Panc1 (cell line): Measurements from ENCODE around the gene NOX5. TPM values are rescaled to one million over a fixed set of nuclear protein-coding genes. Genes with fewer than 3 reads are reported as not detected.

Experiments used
- ATAC-seq: fragments of 200-7000 bp; cut with Tn5 transposase; 2 replicates; pipeline ENCODE4 v1.9.1; 2020; ENCODE audit warnings: mild to moderate bottlenecking, moderate library complexity
- BruUV-seq: library from RNA; stranded (reverse); fragments of 400-500 nt; replicated peaks from 2 replicates; lab custom pipeline; 2021; lab: Mats Ljungman, UMichigan
- CTCF ChIA-PET: fragments of 300-600 bp; sonication (Branson Sonifier 250); formaldehyde crosslinking; loops from one replicate; lab custom pipeline; 2022; ENCODE audit warnings: antibody characterized with exemption; lab: Charles Lee
- POLR2A ChIA-PET: fragments of 300-600 bp; sonication (Branson Sonifier 250); formaldehyde crosslinking; loops from one replicate; lab custom pipeline; 2022; ENCODE audit warnings: antibody characterized with exemption; lab: Charles Lee
- DNase-seq: peaks from one replicate; pipeline ENCODE4 v3.0.0-alpha.2; 2010; ENCODE audit warnings: low read depth, low spot score
- H3K27ac ChIP-seq: 2 replicates; pipeline ENCODE4 v1.5.1; 2011; ENCODE audit warnings: mild to moderate bottlenecking, low read length, inconsistent platforms
- H3K27me3 ChIP-seq: fragments of 200-500 bp; sonication (Bioruptor generic); 2 replicates; pipeline ENCODE4 v1.6.0; 2014; ENCODE audit warnings: low read length, inconsistent platforms; ENCODE audit not compliant: control insufficient read depth, insufficient read depth
- H3K36me3 ChIP-seq: fragments of 200-500 bp; sonication (Bioruptor generic); 2 replicates; pipeline ENCODE4 v1.5.1; 2014; ENCODE audit warnings: inconsistent platforms, mild to moderate bottlenecking, low read length, moderate library complexity; ENCODE audit not compliant: control insufficient read depth, insufficient read depth
- H3K4me1 ChIP-seq: 2 replicates; pipeline ENCODE4 v1.5.1; 2011; ENCODE audit warnings: inconsistent platforms, mild to moderate bottlenecking, low read length, moderate library complexity; ENCODE audit not compliant: control insufficient read depth, insufficient read depth
- H3K4me3 ChIP-seq, 2 experiments: 2 replicates each; pipeline ENCODE4 v1.5.1; 2011 to 2012; ENCODE audit warnings: low read depth in 2 of 2, low read length in 2 of 2, mild to moderate bottlenecking in 2 of 2, inconsistent platforms in 1 of 2, moderate library complexity in 1 of 2
- H3K9me3 ChIP-seq: fragments of 200-500 bp; sonication (Bioruptor generic); 2 replicates; pipeline ENCODE4 v1.5.1; 2014; ENCODE audit warnings: low read depth, mild to moderate bottlenecking, inconsistent platforms, low read length, moderate library complexity; ENCODE audit not compliant: control insufficient read depth, insufficient read depth
- POLR2AphosphoS5 ChIP-seq: IDR thresholded peaks from 2 replicates; pipeline ENCODE4 v1.6.1; 2012; ENCODE audit warnings: mild to moderate bottlenecking, low read depth, low read length, moderate library complexity
- SIN3A ChIP-seq: IDR thresholded peaks from 2 replicates; pipeline ENCODE4 v1.6.1; 2012; ENCODE audit warnings: low read depth, mild to moderate bottlenecking, low read length, moderate library complexity, borderline replicate concordance; ENCODE audit not compliant: insufficient read depth
- TCF7L2 ChIP-seq: IDR thresholded peaks from 2 replicates; pipeline ENCODE4 v1.6.1; 2011; ENCODE audit warnings: mild to moderate bottlenecking, low read depth, low read length, inconsistent platforms
- in situ Hi-C: cut with HindIII; loops from 2 replicates; pipeline ENCODE4 v1.10.0; 2016; ENCODE audit warnings: low sequenced_read_pairs, low pct_unique_long_range_greater_than_20kb
- intact Hi-C: fragments of 100-400 bp; cut with micrococcal nuclease; formaldehyde crosslinking; loops from one replicate; pipeline ENCODE4 v1.10.0; 2022; ENCODE audit not compliant: unreplicated experiment
- total RNA-seq: library from RNA; stranded (reverse); gene quantifications from one replicate; pipeline ENCODE4 v1.2.1, GENCODE V29; 2021; ENCODE audit not compliant: unreplicated experiment
- TF ChIP-seq, protein P1 (sequence below), 2 experiments: IDR thresholded peaks; 2 replicates each; pipeline ENCODE4 v1.6.1; 2011 to 2012; ENCODE audit warnings: low read depth in 2 of 2, control low read depth in 1 of 2, low read length in 1 of 2, mild to moderate bottlenecking in 1 of 2, moderate library complexity in 1 of 2; ENCODE audit not compliant: insufficient read depth in 1 of 2
- TF ChIP-seq, protein P2 (sequence below): fragments of 450-650 bp; IDR thresholded peaks from 2 replicates; pipeline ENCODE4 v1.5.1; 2017; ENCODE audit warnings: mild to moderate bottlenecking

The NOX5 gene
- total RNA-seq, 1 experiment from 2014 or later: 0.26 TPM

DNA sequence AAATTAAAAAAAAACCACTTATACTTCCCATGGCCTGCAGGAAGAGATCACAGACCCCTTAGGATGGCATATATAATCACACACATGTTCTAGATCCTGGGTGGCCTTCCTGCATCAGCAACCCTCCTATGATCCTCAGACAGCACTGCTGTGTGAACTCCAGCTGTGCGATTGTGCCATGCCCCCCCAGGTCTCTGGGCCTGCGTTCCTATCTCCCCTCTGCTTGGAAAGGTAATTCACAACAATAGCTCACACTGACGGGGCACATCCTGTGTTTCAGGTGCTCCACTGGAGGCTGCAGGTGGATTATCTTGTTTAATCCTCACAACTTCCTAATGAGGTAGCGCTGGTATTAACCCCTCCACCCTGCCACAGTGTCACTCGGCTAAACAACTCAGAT is 74.8 kb downstream of the NOX5 start:
- TF ChIP-seq, protein P1, sequence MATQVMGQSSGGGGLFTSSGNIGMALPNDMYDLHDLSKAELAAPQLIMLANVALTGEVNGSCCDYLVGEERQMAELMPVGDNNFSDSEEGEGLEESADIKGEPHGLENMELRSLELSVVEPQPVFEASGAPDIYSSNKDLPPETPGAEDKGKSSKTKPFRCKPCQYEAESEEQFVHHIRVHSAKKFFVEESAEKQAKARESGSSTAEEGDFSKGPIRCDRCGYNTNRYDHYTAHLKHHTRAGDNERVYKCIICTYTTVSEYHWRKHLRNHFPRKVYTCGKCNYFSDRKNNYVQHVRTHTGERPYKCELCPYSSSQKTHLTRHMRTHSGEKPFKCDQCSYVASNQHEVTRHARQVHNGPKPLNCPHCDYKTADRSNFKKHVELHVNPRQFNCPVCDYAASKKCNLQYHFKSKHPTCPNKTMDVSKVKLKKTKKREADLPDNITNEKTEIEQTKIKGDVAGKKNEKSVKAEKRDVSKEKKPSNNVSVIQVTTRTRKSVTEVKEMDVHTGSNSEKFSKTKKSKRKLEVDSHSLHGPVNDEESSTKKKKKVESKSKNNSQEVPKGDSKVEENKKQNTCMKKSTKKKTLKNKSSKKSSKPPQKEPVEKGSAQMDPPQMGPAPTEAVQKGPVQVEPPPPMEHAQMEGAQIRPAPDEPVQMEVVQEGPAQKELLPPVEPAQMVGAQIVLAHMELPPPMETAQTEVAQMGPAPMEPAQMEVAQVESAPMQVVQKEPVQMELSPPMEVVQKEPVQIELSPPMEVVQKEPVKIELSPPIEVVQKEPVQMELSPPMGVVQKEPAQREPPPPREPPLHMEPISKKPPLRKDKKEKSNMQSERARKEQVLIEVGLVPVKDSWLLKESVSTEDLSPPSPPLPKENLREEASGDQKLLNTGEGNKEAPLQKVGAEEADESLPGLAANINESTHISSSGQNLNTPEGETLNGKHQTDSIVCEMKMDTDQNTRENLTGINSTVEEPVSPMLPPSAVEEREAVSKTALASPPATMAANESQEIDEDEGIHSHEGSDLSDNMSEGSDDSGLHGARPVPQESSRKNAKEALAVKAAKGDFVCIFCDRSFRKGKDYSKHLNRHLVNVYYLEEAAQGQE (IDR thresholded peaks at IDR 0.05; ENCODE audit: insufficient read depth in 1 of 2, low read depth in 2 of 2, low read length in 1 of 2): no peak
- TF ChIP-seq SIN3A (no peak), POLR2AphosphoS5 (no peak), TCF7L2 (no peak)
- TF ChIP-seq, protein P2, sequence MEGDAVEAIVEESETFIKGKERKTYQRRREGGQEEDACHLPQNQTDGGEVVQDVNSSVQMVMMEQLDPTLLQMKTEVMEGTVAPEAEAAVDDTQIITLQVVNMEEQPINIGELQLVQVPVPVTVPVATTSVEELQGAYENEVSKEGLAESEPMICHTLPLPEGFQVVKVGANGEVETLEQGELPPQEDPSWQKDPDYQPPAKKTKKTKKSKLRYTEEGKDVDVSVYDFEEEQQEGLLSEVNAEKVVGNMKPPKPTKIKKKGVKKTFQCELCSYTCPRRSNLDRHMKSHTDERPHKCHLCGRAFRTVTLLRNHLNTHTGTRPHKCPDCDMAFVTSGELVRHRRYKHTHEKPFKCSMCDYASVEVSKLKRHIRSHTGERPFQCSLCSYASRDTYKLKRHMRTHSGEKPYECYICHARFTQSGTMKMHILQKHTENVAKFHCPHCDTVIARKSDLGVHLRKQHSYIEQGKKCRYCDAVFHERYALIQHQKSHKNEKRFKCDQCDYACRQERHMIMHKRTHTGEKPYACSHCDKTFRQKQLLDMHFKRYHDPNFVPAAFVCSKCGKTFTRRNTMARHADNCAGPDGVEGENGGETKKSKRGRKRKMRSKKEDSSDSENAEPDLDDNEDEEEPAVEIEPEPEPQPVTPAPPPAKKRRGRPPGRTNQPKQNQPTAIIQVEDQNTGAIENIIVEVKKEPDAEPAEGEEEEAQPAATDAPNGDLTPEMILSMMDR: no peak
- DNase-seq: no peak
- intact Hi-C loops: no loop called here
- POLR2A ChIA-PET: no interaction called here
- Histone ChIP-seq H3K4me3 (no peak overlapping the region), H3K27ac (no peak overlapping the region), H3K36me3 (no peaks in the 10 kb centered on the region), H3K4me1 (0 out of 2 replicates have a peak, but pooled peaks cover 3% of the 10 kb centered on the region), H3K27me3 (peaks cover 9% of the 10 kb centered on the region), H3K9me3 (no peaks in the 10 kb centered on the region)
- BruUV-seq: no TSS peak
- no peak for ATAC-seq
- in situ Hi-C loops: no loop called here
- CTCF ChIA-PET: no interaction called here

DNA sequence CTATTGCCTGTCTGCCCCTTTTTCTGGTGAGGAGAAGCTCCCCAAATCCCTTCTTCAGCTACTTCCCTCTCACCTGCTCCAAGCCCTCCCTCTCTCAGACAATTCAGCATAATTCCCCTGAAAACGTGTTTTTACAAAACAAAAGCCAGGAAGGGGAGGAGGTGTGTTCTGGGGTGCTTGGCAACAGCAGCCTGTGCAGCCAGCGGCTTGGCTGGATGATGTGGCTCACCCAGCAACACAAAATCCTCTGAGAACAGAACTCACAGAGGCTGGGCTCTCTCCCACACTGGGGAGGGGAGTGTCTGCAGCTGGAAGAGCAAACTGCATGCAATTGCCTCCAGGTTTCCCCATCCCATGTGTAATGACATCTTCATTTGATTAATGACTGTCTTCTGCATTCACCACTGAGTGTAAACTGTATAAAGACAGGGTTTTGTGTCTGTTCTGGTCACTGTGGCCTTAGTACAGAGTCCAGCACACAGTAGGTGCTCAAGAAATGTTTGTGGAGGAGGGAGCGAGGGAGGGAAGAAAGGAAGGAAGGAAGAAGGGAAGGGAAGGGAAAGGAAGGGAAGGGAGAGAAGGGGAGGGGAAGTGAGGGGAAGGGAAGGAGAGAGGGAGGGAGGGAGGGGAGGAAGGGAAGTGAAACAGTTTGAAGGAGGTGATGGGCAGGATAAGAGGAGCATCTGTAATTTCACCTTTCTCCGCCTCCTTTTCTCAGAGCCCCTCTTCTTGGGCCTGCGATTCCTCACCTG is 75.9 kb downstream of the NOX5 start:
- H3K4me1 ChIP-seq: 0 out of 2 replicates have a peak, but pooled peaks cover 3% of the 10 kb centered on the region
- H3K27ac ChIP-seq: no peak overlapping the region
- POLR2A ChIA-PET: interaction anchor here (0.6 kb wide), 1 partner anchor 105 kb away, joined by 3 read pairs; no protein-coding TSS in a partner anchor
- no peaks in the 10 kb centered on the region for H3K9me3 ChIP-seq
- TF ChIP-seq TCF7L2 (no peak), SIN3A (no peak), POLR2AphosphoS5 (no peak)
- TF ChIP-seq, protein P1 (IDR thresholded peaks at IDR 0.05; ENCODE audit: insufficient read depth in 1 of 2, low read depth in 2 of 2, low read length in 1 of 2): no peak
- TF ChIP-seq, protein P2: no peak
- no peak for ATAC-seq
- no peak for DNase-seq
- H3K36me3 ChIP-seq: no peaks in the 10 kb centered on the region
- H3K4me3 ChIP-seq: no peak overlapping the region
- CTCF ChIA-PET: no interaction called here
- in situ Hi-C loops (no loop called here), intact Hi-C loops (no loop called here)
- BruUV-seq: no TSS peak
- H3K27me3 ChIP-seq: peaks cover 6% of the 10 kb centered on the region
